Measurements from ENCODE around the gene ZNF385B. TPM values are rescaled to one million over a fixed set of nuclear protein-coding genes. Genes with fewer than 3 reads are reported as not detected.

Gene ZNF385B
- total and polyA plus RNA-seq, 9 of the 15 experiments (the other 6 are each of a cell fraction or from before 2014, with no cell fraction given) = 0.50 TPM; not detected in 8

DNA sequence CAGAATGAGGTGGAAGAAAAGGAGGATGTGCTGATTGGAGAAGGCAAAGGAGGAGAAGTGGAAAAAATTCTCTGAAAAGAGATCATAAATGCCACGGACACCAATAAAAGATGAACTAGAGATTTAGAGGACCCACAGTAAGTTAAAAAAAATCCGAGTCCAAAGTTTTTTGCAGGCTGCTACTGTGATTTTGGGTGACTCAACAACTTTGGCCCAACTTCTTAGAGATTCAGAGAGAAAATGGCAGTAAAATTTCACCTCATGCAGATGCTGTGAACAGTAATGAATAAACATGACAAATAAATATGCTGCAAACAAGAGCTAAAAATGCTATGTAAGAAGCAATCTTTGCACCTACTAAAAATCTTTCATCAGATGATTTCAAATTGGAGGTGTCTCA, 419.9 kb downstream of the ZNF385B start:
- intact Hi-C loops (cut with micrococcal nuclease) = loop anchor here (2.0 to 10.0 kb wide), 2 partner anchors 223 to 647 kb away; no protein-coding TSS in a partner anchor
- POLR2A ChIA-PET = no interaction called here
- CTCF ChIA-PET (ENCODE audit: low intra/inter-chr PET ratio) = interaction anchor here (0.6 kb wide), 1 partner anchor 292 kb away, joined by 4 read pairs; no protein-coding TSS in a partner anchor
- Histone ChIP-seq H3K79me2 (ENCODE audit: control insufficient read depth, insufficient read depth, low read length) (no peaks in the 10 kb centered on the region), H3K4me2 (ENCODE audit: insufficient read depth, low read length) (no peak overlapping the region), H3K4me1 (replicated peaks in 1 of 2; ENCODE audit: control insufficient read depth in 2 of 2, insufficient read depth in 2 of 2, low read length in 2 of 2) (no peaks in the 10 kb centered on the region), H2AFZ (ENCODE audit: low read depth, low read length) (no peak overlapping the region), H3K36me3 (ENCODE audit: control insufficient read depth, insufficient read depth, low read length) (no peaks in the 10 kb centered on the region), H3K27me3 (ENCODE audit: control insufficient read depth in 2 of 2, insufficient read depth in 2 of 2, low read length in 2 of 2) (no peaks in the 10 kb centered on the region), H3K9me3 (replicated peaks; ENCODE audit: control insufficient read depth, insufficient read depth, low read depth, low read length) (no peaks in the 10 kb centered on the region), H3K27ac (ENCODE audit: extremely low read depth, low read depth, low read length) (no peak overlapping the region), H3K4me3 (no peak overlapping the region), H3K9me1 (ENCODE audit: control insufficient read depth, insufficient read depth, low read length) (no peaks in the 10 kb centered on the region), H4K20me1 (replicated peaks; ENCODE audit: control insufficient read depth, insufficient read depth, low read length) (no peaks in the 10 kb centered on the region), H3K9ac (ENCODE audit: insufficient read depth in 1 of 2, low read depth in 2 of 2, low read length in 2 of 2) (no peak overlapping the region)
- WGBS (ENCODE audit: insufficient coverage, low coverage, missing lambda C conversion rate) = 0% methylated on average over 2 of the region's 2 CpGs
- BruUV-seq (replicated peaks) = no TSS peak
- DNase-seq (ENCODE audit: extremely low read depth in 1 of 4, low spot score in 3 of 4) (no peak), FAIRE-seq (no peak), ATAC-seq (no peak)
- no peak for TF ChIP-seq POLR2G (IDR thresholded peaks at IDR 0.05; ENCODE audit: low read depth, low read length)
- TF ChIP-seq NCOR1 (IDR thresholded peaks at IDR 0.05) = no peak
- TF ChIP-seq HLTF (IDR thresholded peaks at IDR 0.05) = no peak
- no peak for TF ChIP-seq TAF7 (tag; IDR thresholded peaks at IDR 0.05)
- no peak for TF ChIP-seq POLR3G (IDR thresholded peaks at IDR 0.05; ENCODE audit: extremely low read depth, insufficient read length, insufficient replicate concordance)
- no peak for TF ChIP-seq BCL6 (CRISPR knock-in tag; IDR thresholded peaks at IDR 0.05)
- TF ChIP-seq SPI1 (IDR thresholded peaks at IDR 0.05; ENCODE audit: borderline replicate concordance, low read depth, low read length) = no peak
- no peak for TF ChIP-seq ZNF717 (CRISPR knock-in tag; IDR thresholded peaks at IDR 0.05)
- TF ChIP-seq SIX5 (IDR thresholded peaks at IDR 0.05; ENCODE audit: borderline replicate concordance in 1 of 2, insufficient read depth in 1 of 2, low read depth in 1 of 2, low read length in 2 of 2) = no peak
- TF ChIP-seq, protein P1, sequence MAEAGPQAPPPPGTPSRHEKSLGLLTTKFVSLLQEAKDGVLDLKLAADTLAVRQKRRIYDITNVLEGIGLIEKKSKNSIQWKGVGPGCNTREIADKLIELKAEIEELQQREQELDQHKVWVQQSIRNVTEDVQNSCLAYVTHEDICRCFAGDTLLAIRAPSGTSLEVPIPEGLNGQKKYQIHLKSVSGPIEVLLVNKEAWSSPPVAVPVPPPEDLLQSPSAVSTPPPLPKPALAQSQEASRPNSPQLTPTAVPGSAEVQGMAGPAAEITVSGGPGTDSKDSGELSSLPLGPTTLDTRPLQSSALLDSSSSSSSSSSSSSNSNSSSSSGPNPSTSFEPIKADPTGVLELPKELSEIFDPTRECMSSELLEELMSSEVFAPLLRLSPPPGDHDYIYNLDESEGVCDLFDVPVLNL (CRISPR knock-in tag; IDR thresholded peaks at IDR 0.05; ENCODE audit: low read depth) = no peak
- in situ Hi-C loops (cut with MboI) = no loop called here
